Jurkat, Clone E6-1 (cell line): ENCODE measurements around the gene IGFBP4. TPM values are rescaled to one million over a fixed set of nuclear protein-coding genes. Genes with fewer than 3 reads are reported as not detected.
A peak's percentile ranks its signal among the peaks of the same experiment; 100 is the strongest.
"Not testable (repeated sequence)": the region's sequence is repeated elsewhere in the genome, so short reads cannot be mapped to it uniquely, and the experiment has no call there.

Experiments
- DNase-seq: peaks from one replicate; pipeline ENCODE4 v3.0.0-alpha.2; 2011; ENCODE audit warnings: low read depth, low spot score
- H3K4me3 ChIP-seq: 2 replicates; pipeline ENCODE4 v1.5.1; 2011; ENCODE audit warnings: mild to moderate bottlenecking, low read length, control low read depth, moderate library complexity
- polyA plus RNA-seq: library from polyadenylated mRNA; unstranded; fragments of >200 nt; gene quantifications from one replicate; pipeline ENCODE4 v1.2.1, GENCODE V29; 2012; ENCODE audit warnings: missing spikeins; ENCODE audit not compliant: insufficient read length, insufficient read depth

IGFBP4 gene
- 9.5 TPM for polyA plus RNA-seq

- peak within 1 kb of the TSS; percentile 7; the same call in 1 of the 2 replicates for H3K4me3 ChIP-seq
- DNase-seq: no peak
Observed at GRCh38 chr17:40443196-40443987, at the start of gene IGFBP4. TSS of gene IGFBP4 (plus strand) at chr17:40443450. CDS start at chr17:40443736, 286 bp downstream.

- no peak overlapping the region for H3K4me3 ChIP-seq
- DNase-seq: peak; percentile 60
Observed at GRCh38 chr17:40399185-40399584, 44.1 kb upstream of the IGFBP4 start.

GRCh38 chr17:40402668-40403067 lies 40.6 kb upstream of the IGFBP4 start:
- H3K4me3 ChIP-seq: no peak overlapping the region
- DNase-seq: no peak

GRCh38 chr17:40404003-40404402 lies 39.2 kb upstream of the IGFBP4 start:
- H3K4me3 ChIP-seq: no peak overlapping the region
- DNase-seq: no peak

GRCh38 chr17:40407460-40407859 lies 35.8 kb upstream of the IGFBP4 start:
- H3K4me3 ChIP-seq: no peak overlapping the region

GRCh38 chr17:40409540-40409939 lies 33.7 kb upstream of the IGFBP4 start:
- not testable (repeated sequence) for H3K4me3 ChIP-seq, DNase-seq

More at GRCh38 chr17:40407460-40407859, 35.8 kb upstream of the IGFBP4 start:
- DNase-seq: no peak

GRCh38 chr17:40410082-40410481 lies 33.2 kb upstream of the IGFBP4 start:
- no peak for DNase-seq
- H3K4me3 ChIP-seq: no peak overlapping the region

GRCh38 chr17:40411821-40412220 lies 31.4 kb upstream of the IGFBP4 start:
- H3K4me3 ChIP-seq: no peak overlapping the region
- no peak for DNase-seq

- no peak for DNase-seq
- no peak overlapping the region for H3K4me3 ChIP-seq
Observed at GRCh38 chr17:40412880-40413279, 30.4 kb upstream of the IGFBP4 start.

GRCh38 chr17:40414312-40414711 lies 28.9 kb upstream of the IGFBP4 start:
- not testable (repeated sequence) for DNase-seq, H3K4me3 ChIP-seq

GRCh38 chr17:40415390-40415789 lies 27.9 kb upstream of the IGFBP4 start:
- H3K4me3 ChIP-seq: no peak overlapping the region

GRCh38 chr17:40416671-40417070 lies 26.6 kb upstream of the IGFBP4 start:
- no peak for DNase-seq
- peak overlapping the region; percentile 97 for H3K4me3 ChIP-seq

More at GRCh38 chr17:40415390-40415789, 27.9 kb upstream of the IGFBP4 start:
- DNase-seq: peak; percentile 53

- no peak for DNase-seq
- peak overlapping the region; percentile 97 for H3K4me3 ChIP-seq
Observed at GRCh38 chr17:40417258-40417608, 26.0 kb upstream of the IGFBP4 start.

- peak within 1 kb of the TSS; percentile 97 for H3K4me3 ChIP-seq
- DNase-seq: peak; percentile 100
Observed at GRCh38 chr17:40417609-40418427, 25.4 kb upstream of the IGFBP4 start, which contains the start of gene TOP2A. TSS of gene TOP2A (minus strand) at chr17:40417896. CDS start at chr17:40417791, 105 bp downstream.

GRCh38 chr17:40418428-40418706 lies 24.9 kb upstream of the IGFBP4 start:
- no peak for DNase-seq
- H3K4me3 ChIP-seq: peak overlapping the region; percentile 52

GRCh38 chr17:40419559-40420331 lies 23.5 kb upstream of the IGFBP4 start:
- H3K4me3 ChIP-seq: no peak overlapping the region
- no peak for DNase-seq

GRCh38 chr17:40422990-40423633 lies 20.1 kb upstream of the IGFBP4 start:
- no peak for DNase-seq
- no peak overlapping the region for H3K4me3 ChIP-seq

GRCh38 chr17:40425741-40426140 lies 17.5 kb upstream of the IGFBP4 start:
- no peak for DNase-seq
- no peak overlapping the region for H3K4me3 ChIP-seq

GRCh38 chr17:40427002-40427491 lies 16.2 kb upstream of the IGFBP4 start:
- DNase-seq: peak; percentile 71
- H3K4me3 ChIP-seq: no peak overlapping the region
